ENCODE measurements around the gene LIPH.

The LIPH gene

DNA sequence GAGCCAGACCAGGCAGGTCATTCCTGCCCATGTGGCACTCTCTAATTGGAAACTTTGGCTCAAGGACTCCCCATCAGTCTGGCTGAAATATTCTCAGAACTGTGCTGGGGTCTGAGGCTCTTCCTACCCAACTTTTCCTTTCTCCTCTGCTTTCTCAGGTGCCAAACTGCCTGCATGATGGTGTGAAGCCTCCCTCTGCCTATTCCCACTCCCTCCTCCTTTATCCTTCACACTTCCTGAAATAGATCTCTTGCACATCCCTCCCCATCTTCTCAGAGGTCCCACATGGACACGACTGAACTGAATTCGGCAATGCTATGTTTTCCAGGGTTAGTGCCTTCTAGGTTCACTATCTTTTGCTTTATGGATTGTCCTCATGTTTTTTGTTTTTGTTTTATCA is 12.5 kb downstream of the LIPH start:
- no peak for DNase-seq (ENCODE audit: low read depth)

DNA sequence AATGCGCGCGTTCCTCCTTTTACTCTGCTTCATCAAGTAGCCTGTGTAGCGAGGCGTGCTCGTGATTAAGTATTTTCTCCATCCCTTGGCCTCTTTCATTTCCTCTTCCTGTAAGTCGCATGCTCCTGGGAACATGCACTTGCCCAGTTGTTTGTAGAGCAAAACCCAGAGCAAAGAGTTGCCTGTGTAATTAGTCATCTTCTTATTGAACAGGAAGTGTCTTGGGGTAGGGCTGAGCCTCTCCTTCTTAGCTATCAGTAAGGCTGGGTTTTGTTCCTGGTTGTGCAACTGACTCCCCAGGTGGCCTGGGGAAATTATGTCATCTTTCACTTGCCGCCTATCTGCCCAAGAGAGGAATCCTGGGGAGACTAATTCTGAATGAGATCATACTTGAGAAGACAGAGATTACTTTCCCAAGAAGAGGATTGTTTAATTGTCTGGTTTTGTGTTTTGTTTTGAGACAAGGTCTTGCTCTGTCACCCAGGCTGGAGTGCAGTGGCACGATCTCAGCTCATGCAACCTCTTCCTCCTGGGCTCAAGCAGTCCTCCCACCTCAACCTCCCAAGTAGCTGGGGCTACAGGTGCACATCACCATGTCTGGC is 14.9 kb downstream of the LIPH start:
- DNase-seq (ENCODE audit: low read depth): no peak

DNA sequence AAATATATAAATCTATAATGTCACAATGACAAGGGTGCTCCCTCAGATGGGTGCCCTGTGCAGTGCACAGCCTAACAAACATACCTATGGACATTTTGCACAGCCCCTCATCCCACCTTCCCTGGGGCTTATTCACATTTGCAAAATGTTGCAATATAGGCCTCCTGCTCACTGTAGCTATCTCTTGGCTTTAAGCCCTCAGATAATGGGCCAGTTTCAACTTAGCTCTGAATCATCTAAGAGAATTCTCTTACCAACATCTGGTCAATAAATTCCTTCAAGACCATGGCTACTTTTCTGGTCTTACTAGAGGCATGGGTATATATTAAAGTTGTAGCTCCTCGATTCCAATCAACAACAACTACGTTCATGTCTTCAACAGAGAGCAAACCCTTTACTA is 17.9 kb downstream of the LIPH start:
- DNase-seq (ENCODE audit: low read depth): no peak

DNA sequence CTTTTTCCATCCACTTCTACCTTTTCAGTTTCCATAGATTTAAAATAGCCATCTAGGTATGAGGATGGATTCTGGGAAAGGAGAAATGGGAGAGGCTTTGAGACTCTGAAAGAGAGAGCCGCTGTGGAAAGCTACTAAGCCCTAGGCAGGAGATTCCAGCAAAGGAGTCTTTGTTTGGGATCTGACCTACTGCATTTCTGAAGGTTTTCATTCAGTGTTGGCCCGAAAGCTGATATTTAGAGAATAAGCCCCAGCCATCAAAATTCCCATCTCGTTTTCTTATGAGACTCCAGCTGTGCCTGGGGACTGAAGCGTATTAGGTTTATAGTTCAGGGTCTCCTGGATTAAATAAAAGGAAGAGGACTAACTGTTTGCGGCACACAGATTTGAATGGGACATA is 19.5 kb downstream of the LIPH start:
- no peak for DNase-seq (ENCODE audit: low read depth)

DNA sequence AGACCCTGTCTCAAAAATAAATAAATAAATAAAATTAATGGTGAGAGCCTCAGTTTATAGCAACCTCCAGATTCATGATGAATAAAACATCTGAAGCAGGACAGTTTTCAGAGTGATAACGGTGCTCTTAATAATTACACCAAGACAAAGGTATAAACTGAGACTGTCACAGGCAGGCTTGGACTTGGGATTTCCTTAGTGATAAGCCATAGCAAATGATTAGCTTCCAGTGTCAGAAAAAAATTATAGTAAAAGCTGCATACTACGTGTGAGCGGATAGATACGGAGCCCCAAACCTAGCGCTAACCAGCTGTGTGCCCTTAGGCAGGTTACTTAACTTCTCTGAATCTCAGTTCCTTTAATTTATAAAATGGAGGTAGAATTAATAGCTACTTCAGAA is 21.5 kb downstream of the LIPH start:
- no peak for DNase-seq (ENCODE audit: low read depth)

DNA sequence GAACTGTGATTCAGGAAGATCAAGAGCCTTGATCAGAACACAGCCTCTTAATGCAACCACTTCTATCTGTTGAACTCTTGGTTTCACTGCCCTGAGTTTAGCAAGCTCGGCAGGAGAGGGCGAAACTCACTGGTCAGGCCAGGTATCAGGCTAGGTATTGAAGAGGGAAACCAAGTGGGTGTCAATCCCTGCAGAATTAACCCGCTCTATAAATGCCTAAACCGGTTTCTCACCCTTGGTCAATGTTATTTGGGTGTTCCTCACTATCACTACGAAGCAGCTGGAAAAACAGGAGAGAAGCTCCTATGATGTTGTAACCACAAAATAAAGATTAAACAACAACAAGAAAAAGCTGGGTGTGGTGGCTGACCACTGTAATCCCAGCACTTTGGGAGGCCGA is 23.9 kb downstream of the LIPH start:
- no peak for DNase-seq (ENCODE audit: low read depth)

DNA sequence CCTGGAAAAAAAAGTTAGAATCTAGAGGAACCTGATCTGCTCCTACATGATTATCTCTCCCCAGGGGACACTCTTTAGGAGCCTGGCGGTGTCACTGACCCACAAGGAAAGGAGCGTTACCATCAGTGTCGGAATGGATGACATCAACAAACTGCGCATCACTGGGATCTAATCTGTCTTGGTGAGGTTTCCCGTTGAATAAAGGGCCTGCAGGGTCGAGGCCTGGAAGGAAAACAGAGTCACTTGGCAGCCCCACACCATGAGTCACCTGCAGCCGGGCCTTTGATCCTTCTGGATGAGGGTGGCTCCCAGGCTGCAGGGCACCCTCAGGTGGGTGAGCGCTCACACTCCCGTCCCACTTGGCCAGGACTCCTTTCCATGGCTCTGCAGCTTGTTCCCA is 25.0 kb downstream of the LIPH start:
- DNase-seq (ENCODE audit: low read depth): no peak

DNA sequence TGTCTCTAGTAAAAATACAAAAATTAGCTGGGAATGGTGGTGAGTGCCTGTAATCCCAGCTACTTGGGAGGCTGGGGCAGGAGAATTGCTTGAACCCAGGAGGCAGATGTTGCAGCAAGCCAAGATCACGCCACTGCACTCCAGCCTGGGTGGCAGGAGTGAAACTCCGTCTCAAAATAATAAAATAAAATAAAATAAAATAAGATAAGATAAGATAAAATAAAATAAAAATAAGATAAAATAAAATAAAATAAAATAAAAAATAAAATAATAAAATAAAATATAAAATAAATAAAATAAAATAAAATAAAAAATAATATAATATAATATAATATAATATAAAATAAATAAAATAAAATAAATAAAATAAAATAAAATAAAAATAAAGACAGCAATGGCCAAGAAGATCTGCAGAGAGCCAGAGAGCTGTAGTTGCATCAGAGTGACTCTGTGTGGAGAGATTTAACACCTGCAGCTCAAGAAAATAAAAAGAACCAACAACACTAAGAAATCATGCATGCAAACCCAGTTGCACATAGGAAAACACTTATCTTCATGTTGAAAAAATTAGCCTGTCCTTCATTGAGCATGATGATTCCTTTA is 25.9 kb downstream of the LIPH start:
- no peak for DNase-seq (ENCODE audit: low read depth)

DNA sequence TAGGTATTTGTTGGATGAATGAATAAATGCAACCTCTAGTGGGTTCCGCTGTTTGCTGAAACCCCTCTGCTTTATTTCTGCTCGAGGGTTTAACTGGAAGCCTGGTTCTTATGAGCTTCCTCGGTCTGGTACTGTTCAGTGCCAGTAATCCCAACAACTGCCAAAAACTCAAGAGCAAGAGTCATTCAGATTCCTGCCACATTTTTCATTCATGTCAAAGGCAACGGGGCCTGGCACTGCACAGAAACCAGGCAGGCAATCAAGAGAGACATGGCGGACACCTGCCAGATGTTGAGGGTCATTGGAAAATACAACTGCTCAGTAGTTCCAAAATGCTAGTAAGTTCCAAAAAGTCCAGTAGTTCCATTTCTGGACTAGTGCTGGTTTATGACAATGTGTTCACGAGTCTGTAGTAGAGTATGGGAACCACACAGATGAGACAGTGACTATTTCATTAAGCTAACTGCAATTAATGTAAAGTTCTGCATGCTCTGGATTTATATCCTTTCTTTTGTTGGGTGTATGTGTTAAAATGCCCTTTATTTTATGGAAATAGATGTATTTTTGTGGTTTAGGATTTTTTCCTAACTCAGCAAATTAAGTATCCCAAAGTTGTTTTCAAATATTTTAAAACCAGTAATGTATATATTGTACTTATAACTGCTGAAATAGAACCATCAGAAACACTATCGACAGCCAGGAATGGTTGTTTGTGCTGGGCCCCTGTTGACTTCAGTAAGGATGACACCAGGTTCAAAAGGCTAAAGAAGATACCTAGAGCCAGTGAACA is 30.8 kb downstream of the LIPH start:
- no peak for DNase-seq (ENCODE audit: low read depth)

DNA sequence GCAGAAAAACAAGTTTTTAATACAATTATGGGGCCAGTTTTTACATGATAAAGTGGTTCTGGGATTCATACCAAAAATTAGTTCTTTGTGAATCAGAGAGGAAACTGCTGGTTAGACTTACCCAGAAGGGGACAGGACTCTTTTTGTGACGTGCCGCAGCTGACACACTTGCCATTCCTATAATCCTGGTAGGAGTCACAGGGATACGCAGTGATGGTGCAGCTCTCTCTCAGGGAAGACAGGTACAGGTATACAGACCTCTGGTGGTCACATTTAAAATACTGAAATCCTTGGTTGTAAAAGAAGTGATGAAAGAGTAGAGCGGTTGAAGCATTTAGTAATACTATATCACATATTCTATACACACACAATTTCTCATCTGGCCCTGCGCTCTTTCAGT is 33.4 kb downstream of the LIPH start:
- no peak for DNase-seq (ENCODE audit: low read depth)

DNA sequence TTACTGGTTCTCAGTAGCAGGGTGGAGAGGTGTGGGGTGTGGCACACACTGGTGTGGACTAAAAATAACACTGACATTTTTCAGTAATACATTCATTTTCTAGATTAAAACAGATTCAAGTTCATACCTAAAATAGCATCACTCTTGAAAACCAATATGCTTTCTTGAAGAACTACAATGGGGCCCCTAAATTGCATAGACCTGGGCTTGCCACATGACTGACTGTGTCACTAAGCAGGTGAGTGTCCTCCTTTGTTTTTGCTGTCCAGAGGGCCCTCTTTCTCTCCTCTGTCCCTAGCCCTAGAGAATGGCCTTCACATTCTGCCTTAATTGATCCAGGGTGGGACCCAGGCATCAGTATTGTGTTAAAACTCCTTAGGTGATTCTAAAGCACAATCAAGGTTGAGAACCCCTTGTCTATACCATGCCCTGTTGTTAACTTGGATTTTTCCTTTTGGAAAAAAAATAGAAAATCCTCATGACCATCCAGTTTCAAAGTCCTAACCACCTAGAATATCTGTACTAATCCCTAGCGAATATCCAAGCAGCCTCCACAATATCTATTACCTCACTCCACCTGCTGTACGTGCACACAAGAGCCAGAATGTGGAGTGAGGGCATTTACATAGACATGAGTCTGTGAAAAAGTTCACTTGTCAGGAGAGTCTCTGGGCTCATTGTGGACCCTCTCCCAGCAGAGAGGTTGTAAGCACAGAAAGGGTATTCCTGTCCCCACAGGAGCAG is 34.8 kb downstream of the LIPH start:
- no peak for DNase-seq (ENCODE audit: low read depth)

DNA sequence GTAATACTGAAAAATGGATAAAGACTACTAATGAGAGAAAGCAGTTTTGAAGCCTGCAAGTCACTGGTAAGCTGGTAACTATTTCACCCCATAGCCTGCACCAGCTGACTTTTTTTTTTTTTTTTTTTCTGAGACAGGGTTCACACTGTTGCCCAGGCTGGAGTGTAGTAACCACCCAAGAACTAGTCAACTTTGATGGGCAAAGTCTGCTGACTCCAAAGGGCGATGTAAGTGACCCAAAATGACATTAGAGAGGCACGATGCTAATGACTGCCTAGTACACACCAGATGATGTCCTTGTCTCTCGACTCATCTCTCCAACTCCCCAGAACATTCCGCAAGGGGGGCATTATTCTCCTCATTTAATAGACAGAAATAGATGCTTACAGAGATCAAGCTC is 40.7 kb downstream of the LIPH start:
- no peak for DNase-seq (ENCODE audit: low read depth)

DNA sequence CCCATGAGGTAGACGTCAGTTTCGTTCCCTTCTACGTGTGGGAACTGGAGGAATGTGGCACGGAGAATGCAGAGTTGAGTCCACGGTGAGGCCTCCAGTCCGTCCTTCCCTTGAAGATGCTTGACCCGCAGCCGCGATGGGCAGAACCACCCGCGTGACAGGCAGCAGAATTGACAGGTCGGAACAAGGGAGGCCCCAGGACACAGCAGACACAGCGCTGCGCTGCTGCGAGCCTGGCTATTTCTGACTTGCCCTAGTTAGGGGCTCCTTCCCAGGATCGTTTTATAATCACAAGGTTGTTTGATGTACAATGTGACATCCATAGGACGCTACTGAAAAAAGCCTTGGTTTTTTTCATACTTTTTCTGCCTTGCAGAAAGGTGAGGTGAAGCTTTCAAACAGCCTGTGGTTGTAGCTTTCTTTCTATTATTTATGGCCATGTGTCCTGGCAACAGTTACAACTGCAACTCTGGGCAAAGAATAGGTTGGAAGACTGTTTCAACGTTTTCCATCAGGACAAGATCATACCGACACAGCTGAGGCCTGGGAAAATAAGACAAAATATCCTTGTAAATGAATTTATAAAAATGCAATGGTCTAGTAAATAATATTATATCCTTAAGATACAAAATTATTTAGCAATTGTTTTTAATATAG is 43.9 kb downstream of the LIPH start:
- no peak for DNase-seq (ENCODE audit: low read depth)

DNA sequence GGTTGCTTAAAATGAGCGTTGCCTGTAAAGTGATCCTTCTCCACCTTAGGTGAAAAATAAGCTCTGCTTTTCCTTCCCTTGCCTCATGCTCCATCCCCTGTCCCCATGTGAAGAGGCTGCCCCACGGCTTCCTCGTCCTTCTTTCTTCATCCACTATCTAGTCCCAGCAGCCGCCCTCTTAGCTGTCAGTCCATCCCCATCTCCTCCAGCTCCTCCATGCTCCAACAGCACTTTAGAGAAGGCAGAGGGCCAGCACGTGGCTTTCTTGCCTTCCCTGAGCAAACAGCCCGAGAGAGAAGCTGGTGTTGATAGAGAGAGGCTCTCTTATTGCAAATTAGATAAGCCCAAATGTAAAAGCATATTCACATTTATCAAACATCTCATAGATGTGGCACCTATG is 44.5 kb downstream of the LIPH start:
- no peak for DNase-seq (ENCODE audit: low read depth)

DNA sequence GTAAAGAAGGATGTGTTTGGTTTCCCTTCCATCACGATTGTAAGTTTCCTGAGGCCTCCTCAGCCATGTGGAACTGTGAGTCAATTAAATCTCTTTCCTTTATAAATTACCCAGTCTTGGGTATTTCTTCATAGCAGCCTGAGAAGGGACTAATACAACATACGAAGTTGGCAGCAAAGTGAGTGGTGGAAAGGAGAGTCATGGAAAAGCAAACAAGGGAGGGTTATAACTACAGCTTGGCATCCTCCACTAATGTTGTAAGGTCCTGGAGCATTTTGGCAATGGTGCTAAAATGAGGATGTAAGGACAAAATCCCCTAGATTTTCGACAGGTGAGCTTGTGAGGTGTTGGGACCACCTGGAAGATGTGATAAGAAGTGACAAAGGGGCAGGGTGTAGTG is 47.8 kb downstream of the LIPH start:
- no peak for DNase-seq (ENCODE audit: low read depth)

DNA sequence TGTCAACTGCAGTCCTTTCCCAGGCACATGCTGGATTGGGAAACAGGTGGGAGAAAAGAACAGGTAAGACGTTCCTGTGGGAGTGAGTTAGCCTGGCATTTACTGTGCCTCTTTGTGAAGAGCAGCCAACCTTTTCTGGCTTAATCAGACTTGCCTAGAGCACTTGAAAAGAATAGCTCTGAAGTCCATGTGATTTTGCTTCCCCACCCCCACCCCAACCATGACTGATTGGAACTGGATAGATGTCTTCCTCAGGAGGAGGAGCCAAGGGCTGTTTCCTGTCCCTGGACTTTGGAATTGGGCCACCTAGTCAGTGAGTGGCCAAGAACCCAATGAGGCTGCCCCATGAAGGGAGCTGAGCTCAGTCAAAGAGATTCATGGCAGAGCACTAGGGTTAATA is 48.9 kb downstream of the LIPH start:
- no peak for DNase-seq (ENCODE audit: low read depth)

DNA sequence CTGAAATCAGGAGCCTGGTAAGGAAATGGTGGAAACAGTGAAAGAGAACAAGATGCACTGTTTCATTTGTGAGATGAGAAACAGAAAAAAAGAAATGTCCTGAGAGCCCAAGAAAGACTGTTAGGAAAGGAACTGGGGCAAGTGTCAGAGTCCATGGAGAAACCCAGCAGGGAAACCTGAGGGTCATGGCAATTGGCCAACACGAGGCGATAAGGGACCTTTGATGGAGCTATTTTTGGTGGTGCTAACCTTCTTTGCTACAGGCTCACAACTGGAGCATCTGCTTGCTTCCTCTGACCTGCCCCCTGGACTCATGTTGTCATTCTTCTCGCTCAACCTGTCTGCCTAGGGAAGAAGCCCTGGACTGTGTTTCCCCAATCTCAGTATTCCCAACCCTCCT is 49.4 kb downstream of the LIPH start:
- no peak for DNase-seq (ENCODE audit: low read depth)

DNA sequence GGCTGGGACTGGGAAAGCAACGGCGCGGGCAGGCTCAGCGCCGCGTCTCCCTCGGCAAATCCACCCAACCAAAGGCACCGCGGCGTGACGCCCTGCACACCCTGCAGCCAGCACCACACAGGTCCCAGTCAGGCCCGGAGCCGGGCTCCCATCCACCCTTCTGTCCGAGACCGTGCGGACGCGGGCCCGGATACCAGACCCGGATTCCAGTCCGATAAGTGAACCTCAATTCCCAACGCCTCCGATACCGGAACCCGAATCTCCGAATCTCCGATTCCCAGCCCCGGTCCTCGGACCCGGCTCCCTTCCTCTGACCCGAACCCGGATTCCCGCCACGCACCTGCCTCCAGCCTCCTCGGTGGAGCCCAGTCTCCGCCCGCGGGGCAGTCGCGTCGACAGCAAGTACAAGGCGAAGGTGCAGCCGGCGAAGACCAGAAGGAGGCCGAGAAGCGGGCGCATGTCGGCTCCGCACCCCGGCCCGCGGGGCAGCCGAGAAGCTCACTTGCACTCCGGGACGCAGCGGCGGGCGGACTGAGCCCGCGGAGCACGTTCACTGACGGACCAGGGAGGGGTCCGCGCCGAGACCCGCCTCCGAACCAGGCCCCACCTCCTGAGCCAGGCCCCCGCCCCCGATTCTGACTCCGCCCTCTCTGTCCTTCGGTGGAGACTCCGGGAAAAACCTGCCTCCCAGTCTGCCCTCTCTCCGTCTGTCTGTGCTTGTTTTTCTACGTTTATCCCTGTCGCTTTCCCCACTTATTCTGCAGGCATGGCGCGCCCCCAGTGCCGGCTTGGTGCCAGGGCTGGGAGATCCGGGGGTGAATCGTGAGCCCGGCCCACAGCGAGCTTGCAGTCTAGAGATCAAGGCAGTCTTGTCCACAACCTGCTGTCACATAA is 53.6 kb downstream of the LIPH start, which contains the start of gene TMEM41A:
TMEM41A (minus strand) TSS at position 533 of the 894 bp plus-strand sequence; CDS start at position 459, 74 bp downstream.
- DNase-seq (ENCODE audit: low read depth): peak; percentile 81

DNA sequence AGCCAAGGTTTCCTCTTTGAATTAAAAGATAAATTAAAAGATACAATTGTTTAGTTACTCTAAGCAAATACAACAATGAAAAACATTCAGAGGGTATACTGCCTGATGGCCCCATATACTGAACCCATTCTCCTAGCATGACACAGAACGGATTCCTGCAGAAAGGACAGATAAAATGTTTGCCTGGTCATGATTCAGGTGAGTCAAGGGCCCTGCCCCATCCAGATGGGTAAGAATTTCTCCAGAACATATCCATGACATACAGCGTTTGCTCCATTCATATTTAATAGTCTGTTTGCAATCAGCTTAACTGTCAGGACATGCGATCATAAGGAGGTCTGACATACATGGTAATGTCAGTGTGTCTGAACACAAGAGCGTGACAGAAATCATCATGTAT is 62.1 kb downstream of the LIPH start:
- no peak for DNase-seq (ENCODE audit: low read depth)

DNA sequence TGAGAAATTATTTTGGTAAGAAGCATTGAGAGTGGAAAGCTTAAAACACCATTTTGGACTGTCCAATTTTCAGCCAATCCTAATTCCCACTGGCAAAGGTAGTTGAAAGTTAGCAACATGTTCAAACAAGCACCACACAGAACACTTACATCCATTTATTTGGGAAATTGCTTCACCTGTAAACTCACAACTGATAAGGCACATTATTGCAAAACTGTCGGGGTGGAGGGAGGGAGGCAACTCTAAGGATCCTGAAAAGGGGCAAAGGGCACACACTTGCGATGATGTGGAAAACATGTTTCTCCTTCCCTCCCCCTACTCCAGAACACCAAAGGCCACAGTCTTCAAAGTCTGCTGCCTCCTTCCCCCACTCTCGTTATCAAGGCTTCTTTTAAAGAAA is 62.9 kb downstream of the LIPH start:
- no peak for DNase-seq (ENCODE audit: low read depth)

DNA sequence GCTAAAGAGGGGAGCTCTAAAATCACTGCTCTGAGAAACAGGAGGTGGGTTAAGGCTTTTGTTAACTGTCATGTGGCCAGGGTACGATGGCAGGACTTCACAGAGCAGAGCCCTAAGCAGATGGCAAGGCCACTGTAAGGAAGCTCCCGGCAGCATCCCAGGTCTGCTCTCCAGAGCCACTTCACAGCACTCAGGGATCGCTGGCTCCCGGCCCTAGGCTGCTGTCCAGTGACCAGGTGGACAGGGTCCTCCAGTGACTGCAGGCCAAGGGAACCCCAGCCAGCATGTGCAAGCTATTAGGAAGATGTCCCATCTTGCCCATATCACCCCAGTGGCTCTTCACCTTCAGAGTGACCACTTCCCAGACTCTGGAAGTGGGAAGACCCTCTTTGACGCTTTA is 63.9 kb downstream of the LIPH start:
- no peak for DNase-seq (ENCODE audit: low read depth)

Data from T follicular helper cell (primary cell).